ENCODE data around the gene LRRC61.
"Not testable (repeated sequence)": the region's sequence is repeated elsewhere in the genome, so short reads cannot be mapped to it uniquely, and the experiment has no call there.

LRRC61 gene, protein sequence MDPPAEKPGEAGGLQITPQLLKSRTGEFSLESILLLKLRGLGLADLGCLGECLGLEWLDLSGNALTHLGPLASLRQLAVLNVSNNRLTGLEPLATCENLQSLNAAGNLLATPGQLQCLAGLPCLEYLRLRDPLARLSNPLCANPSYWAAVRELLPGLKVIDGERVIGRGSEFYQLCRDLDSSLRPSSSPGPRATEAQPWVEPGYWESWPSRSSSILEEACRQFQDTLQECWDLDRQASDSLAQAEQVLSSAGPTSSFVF

DNA sequence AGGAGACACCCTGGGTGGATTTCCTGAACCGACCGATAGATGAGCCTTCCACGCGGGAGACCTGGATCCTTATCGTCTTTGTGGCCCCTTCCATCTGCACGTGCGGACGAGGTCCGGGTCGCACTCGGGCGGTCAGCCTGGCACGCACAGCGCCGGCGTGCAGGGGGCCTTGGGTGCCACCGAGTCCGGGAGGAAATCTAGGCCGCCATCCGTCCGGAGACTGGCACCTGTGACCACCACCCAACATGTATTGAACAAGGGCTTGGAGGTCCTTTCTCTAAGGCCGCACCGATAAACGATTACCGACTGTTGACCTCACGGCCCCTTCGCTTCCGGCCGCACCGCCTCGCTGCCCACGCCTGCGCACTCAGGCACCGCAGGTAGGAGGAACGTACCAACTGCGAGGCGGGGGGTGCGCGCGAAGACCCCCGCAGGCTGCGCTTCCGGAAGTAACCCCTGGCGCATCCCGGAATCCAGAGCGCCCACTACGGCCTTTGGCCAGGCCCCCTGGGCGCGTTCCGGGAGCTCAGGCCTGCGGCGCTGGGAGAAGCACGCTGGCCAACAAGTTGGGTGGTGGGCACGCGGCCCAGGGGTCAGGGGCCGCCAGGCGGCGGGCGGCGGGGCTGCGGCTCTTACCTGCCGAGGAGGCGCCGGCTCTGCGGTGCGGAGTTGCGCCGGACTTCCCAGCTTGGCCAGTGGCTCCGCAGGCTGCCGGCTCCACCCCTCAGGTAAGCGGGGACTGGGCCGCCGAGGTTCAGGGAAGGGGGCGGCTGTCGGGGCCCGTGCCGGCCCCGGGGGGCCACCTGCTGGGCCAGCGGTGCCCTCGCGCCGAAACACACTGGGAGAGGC is at the start of gene LRRC61, which contains the start of gene ACTR3C:
TSS of gene LRRC61 (plus strand) at position 523 of the 849 bp plus-strand sequence. CDS start 13,507 bp downstream, outside the sequence.
TSS of gene ACTR3C (minus strand) at position 713 of the 849 bp plus-strand sequence. CDS start 28,249 bp downstream, outside the sequence.
- peak; percentile 79 for DNase-seq

DNA sequence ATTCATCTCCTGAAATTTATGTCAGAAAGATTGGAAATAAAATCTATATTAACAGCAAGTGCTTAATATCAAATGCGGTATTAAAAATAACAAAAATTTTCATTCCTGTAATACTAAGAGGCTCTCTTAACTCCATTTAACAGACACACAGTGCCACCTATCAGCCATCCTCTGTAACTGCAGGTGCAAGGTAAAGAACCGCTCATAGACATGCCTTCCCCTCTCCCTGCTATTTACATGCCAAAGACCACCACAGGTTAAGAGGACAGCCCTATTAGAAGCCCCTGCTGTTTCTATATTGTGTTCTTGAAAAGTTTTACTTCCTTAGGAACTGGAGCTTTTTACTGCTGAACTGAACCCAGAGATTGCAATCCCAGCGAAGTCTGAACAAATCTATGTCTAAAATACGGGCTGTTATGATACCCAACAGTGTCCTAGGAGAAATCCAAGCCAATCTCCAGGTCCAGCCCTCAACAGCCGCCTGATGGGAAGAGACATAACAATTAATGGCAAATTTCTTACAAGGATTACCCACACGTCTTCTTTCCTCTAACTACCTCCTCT is 46.9 kb upstream of the LRRC61 start:
- DNase-seq = peak; percentile 39

DNA sequence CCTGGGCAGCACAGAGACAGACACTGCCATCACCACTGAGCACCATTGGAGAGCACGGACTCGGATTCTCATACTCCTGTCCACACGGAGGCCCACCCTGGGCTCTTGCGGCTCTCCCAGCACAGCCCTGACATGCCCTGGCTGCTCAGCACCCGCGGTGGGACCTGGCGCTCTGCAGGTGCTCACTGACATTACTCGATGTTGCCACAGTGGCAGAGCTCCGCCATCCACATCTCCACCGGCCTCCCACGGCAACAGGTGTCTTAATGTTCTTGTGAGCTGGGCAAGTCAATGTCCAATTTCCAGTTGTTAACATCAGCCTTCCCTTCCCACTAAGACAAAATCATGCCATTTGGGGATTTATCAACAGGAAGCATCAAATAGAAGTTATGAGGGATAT is 44.8 kb upstream of the LRRC61 start:
- not testable (repeated sequence) for DNase-seq

DNA sequence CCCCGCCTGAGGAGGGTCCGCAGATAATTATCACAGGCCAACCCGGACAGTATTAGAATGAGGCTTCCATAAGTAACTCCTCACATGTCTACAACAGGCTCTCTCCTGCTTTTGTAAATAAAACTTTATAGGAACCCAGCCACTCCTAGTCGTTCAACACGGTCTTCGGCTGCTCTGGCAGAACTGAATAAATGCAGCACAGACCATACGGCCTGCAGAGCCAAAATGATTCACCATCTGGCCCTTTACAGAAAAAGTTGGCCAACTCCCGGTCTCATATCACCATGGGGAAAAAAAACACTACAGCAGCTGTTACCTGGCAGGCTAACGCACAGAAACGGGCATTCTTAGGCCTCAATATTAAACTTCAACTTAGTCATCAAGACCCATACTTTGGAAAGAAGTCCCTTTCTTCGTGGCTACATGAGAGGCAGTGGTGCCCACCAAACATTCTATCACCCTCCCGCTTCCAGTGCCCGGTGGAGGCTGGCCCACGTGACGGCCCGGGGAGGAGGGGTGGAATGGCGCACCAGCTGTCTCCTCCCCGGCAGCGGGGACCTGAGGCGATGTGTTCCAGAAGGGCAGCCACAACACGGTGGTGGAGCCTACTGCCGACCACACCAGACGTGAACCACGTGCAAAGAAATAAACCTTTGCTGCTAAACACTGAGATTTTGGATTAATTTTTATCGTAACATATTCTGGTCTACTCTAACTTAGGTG is 41.3 kb upstream of the LRRC61 start:
- not testable (repeated sequence) for DNase-seq

DNA sequence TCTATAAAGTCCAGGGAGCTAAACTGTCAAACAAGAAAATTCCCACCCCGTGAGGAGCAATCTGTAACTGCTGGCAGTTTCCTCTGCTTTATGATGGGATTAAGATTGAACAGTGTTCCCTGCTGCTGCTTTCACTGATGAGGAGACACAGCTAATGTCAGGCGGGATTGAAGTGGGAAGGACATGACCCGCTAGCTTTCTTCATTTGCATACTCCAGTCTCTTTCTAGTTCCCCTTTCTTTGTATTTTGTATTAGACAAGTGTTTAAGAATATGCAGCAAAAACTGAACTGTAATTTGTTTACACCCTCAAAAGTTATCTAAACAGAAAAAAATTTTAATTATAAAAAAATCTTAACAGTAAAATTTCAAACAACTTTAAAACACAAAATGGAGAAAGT is 40.0 kb upstream of the LRRC61 start:
- not testable (repeated sequence) for DNase-seq

DNA sequence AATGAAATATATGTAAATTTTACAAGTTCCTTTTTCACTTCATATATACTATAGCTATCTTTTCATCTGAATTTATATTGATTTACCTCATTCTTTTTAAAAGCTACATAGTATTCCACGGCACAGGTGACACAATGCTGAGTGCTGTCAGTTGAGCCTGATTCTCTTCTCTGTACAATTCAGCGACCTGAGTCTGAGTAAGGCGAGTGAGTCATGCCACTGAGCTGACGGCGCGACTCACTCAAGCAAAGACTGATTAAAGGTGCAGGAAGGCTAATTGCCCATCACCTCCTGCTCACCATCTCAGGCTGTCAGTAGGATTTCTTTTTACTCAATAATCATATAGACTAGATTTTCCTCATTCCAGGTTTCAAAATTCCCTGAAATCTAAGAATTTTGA is 39.5 kb upstream of the LRRC61 start:
- DNase-seq = not testable (repeated sequence)

DNA sequence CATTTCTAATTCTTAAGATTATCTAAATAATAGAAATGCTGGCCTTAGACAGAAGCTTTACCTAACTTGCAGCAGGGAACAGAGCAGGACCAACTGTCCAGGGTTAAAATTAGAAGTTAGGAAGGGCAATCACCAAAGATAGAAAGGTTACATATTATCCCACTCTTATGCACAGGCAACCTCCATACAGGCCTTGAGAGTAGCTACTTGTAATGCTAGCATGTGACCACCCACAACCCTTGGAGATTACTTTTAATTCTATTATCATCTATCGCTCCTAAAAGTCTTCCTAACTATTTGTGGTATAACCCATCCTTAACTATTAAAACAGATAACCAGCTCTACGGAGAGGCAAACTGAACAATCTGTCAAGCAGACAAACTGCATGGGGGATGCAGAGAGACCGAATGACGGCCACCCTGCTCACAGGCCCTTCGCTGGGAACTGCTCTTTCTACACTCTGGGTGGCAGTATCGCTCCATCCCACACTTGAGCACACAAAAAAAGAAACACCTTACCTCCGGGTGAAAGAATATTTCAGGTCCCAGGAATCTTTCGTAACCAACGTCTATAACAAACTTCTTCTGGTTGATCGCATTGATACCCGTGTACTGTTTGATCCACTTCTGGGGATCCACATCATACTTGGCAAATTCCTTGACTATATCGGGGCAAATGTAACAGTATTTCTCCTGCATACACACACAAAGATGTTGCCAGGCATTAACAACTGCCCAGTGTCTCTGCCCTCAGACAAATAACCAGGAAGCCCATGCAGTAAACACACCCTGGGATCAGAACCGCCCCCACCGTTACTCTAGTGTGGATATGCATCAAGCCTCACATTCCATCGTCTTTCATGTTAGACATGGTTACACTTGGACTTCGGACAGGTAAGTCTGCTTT is 37.1 kb upstream of the LRRC61 start:
- DNase-seq = peak; percentile 28

DNA sequence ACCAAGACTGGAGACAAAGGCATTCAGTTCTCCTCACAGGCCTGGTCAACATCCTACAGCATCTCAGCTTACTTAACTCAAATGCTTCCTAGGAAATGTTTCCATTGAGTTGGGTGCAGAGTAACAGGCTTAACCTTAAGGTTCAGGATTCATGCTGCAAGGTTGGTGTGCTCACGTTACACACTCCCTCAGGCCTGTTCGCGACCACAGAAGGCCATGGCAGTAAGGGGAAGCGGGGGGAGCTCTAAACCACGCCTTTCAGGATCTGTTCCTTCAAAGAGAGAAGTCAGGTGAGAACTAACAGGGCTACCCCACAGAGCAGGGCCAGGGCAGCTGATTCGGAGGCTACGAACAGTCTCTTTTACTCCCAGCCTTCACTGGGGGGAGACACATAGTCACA is 35.3 kb upstream of the LRRC61 start:
- DNase-seq = not testable (repeated sequence)

DNA sequence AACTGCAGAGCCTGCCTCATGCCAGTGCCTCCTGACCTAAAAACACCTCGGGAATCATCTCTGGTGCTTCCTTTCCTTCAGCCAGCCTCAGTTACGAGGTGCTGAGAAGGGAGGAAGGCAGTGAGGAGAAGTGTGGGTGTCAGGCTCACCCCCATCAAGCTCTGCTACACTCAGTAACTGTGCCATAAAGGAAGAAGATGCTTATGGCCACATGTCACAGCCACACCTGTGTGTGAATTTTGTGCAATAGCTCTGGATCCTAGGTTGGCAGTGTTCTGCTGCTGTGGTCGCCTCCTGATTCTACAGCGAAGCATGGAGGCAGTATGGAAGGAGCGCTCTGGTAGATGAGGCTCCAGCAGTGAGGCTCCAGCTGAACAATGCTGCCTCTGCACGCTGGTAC is 34.3 kb upstream of the LRRC61 start:
- DNase-seq = not testable (repeated sequence)

DNA sequence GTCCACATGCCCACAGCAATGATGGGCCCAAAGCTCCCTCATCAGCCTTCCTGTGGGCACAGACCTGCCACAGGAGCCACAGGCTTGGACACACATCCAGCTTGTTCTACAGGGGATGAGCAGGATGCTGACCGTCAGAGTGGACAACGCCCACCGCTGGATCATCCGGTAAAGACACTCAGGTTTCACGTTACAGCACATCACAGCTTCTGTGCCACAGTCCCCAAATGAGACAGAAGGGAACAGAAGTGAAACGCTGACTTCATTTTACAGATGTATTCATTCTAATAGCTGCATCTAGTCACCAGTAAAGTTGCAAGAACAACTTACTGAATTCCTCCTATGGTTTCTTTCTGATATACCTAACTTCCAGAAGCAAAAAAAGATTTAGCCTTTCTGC is 32.8 kb upstream of the LRRC61 start:
- DNase-seq = not testable (repeated sequence)

DNA sequence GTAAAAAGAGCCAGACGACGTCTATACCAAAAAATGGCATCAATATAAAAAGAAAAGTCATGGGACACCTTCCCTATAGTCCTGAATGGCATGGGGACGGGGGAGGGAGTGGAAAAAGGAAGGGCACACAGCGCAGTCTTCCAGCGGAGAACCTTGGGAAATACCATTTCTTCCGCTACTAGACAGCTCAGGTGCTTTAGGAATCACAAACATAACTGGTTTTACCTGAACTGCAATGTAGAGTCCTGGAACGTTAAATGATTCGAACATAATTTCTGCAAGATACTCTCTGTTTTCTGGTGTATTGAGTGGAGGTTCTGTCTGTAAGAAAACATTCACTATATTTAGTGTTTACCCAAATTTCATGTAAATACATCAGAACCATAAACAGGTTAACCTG is 28.1 kb upstream of the LRRC61 start:
- not testable (repeated sequence) for DNase-seq

DNA sequence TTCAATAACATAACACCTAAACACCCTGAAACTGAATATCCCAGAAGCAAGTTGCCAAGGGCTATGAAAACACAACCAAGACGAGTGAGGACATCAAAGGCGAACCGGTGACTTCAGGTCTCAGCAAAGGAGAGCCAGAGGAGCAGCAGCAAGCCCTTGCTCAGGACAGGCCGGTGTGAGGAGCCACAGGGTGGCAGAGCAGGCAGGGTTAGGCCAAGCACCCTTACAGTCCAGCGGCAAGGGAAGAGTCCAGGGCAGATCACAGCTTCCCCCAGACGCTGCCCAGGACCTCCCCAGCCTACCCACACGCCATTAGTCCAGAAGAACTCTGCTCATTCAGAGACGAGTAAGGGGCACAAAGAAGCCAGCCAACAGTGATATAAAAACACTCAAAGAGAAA is 27.5 kb upstream of the LRRC61 start:
- DNase-seq = not testable (repeated sequence)

DNA sequence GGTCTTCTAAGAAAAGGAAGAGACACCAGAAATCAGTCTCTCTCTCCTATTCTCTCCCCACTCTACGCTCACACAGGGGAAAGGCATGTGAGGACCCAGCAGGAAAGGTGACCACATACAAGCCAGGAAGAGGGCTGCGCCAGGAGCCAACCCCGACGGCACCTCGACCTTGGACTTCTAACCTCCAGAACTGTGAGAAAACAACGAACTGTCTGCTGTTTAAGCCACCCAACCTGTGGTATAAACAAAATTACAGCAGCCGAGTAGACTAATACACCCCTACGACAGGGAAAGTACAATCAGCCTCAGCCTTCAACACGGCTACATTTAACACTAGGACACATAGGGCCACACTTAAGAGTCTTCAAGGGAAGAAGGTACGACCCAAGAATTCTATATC is 26.4 kb upstream of the LRRC61 start:
- not testable (repeated sequence) for DNase-seq

DNA sequence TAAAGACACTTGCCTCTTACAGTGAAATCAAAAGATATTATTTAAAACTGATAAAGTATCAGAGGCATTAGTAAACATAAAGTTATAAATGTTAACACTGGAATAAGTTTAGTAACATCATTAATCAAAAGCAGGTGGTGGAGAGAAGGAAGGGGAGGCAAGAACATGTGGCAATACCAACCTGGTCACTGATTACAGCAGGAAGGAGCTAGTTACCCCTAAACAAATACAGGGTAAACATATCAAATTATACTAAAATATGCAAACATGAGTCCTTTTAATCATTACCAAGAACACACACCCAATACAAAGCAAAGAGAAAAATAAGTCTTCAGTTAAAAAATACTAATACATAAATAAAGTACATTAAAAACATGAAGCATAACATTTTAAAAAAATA is 25.2 kb upstream of the LRRC61 start:
- DNase-seq = not testable (repeated sequence)

DNA sequence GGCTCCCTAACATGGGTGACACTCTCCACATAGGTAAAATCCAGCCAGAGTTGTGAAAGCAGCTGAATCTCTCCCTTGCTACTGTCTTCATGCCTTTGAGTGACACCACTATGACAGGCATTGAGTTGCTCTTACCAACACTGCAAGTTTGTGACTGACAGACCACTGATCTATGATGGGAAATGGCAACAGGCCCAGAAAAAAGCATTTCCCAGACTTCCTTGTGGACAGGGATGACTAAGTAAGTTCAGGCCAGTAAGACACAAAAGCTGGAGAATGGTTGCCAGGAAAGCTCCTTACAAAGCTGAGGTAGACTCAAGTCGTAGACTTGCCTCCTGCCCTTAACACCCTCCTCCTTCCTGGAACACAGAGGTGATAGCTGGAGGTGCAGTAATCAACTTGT is 20.2 kb upstream of the LRRC61 start:
- not testable (repeated sequence) for DNase-seq

DNA sequence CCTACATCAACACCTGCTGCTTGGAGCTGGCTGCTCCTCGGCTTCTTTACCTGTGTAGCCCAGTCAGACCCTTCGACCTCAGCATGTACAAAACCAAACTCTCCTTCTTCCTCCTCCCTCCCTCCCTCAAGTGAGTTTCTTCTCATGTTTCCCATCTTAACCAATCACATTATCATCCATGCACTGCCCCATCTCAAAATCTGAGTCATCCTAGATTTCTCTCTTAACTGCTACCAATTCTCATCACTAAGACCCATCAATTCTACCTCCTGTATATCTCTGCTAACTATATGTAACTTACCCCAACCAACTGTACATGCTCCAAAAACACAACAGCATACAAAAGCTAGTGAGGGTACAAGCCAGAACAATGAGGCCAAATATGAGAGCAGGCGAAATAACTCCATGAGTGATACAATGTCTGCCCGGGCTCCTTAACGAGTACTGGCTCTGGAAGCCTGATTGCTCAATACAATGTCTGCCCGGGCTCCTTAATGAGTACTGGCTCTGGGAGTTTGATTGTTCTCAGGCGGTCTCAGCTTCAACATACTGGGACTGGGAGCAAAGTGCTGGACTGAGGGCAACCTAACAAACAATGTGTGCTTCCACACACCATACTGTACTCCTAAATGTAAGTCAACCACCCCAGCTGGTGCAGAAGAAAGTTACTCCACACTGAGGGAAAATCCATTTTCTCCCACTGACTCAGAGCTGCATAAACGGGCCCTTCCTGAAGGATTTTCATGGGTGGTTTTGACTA is 18.5 kb upstream of the LRRC61 start:
- DNase-seq = not testable (repeated sequence)

DNA sequence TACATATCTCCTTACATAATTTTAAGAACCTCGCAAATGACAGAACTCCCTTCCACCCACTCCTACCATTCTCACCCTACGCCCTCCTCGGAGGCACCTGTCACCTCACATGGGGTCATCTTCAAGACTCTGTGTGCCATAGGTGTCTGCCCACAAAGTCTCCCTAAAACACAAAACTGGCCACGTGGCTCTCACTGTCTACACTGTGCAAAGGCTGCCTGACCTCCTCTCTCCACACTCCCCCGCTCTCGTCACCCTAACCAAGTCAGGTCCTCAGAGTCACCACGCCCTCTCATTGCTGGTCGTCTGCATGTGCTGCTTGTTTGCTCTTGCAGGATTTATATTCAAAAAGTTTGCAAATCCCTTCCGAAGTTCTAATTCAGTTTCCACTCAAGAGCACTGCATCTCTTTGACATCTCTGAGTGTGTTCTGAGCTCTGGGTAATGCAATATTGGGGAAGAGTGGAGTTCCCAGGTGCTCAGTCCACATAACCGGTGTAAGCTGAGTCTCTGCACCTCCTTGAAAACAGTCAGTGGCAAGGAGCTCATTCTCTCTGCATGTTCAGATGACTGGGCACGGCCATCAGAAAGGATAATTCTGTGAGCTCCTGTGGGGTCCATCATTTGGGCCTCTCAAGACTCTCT is 17.8 kb upstream of the LRRC61 start:
- DNase-seq = not testable (repeated sequence)

DNA sequence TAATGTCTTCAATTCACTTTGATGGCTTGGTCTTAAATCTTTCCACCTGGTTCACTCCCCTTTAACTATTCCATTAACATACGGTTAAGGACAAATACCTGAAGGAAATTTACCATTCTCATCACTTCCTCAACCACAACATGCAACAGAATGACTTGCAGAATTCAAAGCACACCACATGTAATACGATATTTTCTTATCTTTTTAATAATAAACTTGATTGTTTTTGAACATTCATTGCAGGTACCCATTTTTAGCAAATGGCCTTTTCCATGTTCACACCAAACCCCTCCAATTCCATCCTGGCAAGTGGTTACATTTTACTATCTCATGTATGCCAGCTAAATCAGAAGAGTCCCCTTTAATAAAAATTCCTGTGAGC is 17.3 kb upstream of the LRRC61 start:
- not testable (repeated sequence) for DNase-seq

DNA sequence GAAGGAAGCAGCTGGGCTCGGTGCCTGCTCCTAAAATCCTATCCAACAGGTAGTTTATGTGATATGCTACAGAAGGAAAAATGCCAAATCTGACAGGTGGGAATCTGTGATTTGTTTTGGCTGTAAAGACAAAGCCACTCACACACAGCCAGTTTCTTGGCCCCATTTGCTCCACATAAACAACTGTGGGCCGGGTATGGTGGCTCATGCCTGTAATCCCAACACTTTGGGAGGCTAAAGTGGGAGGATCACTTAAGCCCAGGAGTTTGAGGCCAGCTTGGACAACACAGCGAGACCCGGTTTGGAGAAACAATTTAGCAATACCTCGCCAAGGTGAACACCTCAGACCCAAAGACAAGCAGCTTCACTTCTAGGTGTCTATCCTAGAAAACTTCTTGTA is 16.8 kb upstream of the LRRC61 start:
- not testable (repeated sequence) for DNase-seq

DNA sequence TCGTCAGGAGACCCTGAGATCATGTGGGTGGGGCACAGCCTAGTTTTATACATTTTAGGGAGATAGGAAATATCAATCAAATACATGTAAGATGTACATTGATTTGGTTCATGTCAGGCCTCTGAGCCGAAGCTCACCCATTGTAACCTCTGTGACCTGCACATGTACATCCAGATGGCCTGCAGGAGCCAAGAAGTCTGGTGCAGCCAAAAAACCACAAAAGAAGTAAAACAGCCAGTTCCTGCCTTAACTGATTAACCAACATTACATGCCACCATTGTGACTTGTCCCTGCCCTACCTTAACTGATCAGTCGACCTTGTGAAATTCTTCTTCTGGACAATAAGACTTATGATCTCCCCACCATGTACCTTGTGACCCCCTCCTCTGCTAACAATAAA is 16.0 kb upstream of the LRRC61 start:
- DNase-seq = no peak

DNA sequence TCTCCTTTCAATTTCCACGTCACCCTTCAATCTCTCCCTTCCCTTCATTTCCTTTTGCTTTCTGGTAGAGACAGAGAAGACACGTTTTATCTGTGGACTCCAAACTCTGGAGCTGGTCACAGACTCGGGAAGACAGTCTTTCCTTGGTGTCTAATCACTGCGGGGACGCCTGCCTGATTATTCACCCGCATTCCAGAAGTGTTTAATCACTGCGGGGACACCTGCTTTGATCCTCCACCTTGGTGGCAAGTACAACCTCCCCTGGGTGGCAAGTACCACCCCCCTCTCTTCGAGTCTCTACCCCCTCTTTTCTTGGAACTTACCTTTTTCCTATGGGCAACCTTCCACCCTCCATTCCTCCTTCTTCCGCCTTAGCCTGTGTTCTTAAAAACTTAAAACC is 15.3 kb upstream of the LRRC61 start:
- no peak for DNase-seq

All from stimulated activated CD4-positive, alpha-beta T cell treated with anti-CD3 and anti-CD28 coated beads, Interleukin-15, amount 100 ng/mL, for 24 hours (primary cell).